Skeletal muscle tissue (tissue), 5 donors: ENCODE results near the gene HOXB9. TPM values are rescaled to one million over a fixed set of nuclear protein-coding genes. Genes with fewer than 3 reads are reported as not detected.

Experiments
- H3K27ac ChIP-seq: one replicate; pipeline ENCODE4 v1.7.0; 2013; ENCODE audit warnings: mild to moderate bottlenecking, low read depth, low read length, inconsistent platforms
- H3K27me3 ChIP-seq, 3 donors: one replicate each; pipeline ENCODE4 v1.7.0; 2013; ENCODE audit warnings: low read length in 3 of 3; ENCODE audit not compliant: control insufficient read depth in 3 of 3, insufficient read depth in 3 of 3
- H3K36me3 ChIP-seq, 3 donors: one replicate each; pipeline ENCODE4 v1.7.0; 2013; ENCODE audit warnings: low read length in 3 of 3; ENCODE audit not compliant: control insufficient read depth in 3 of 3, insufficient read depth in 3 of 3
- H3K4me1 ChIP-seq, 3 donors: one replicate each; pipeline ENCODE4 v1.7.0; 2013; ENCODE audit warnings: low read length in 3 of 3, mild to moderate bottlenecking in 3 of 3; ENCODE audit not compliant: control insufficient read depth in 3 of 3, insufficient read depth in 3 of 3
- H3K4me3 ChIP-seq, 3 donors: one replicate each; pipeline ENCODE4 v1.7.0; 2013; ENCODE audit warnings: low read length in 3 of 3
- H3K9ac ChIP-seq, 3 donors: one replicate each; pipeline ENCODE4 v1.7.0; 2013; ENCODE audit warnings: low read length in 3 of 3, mild to moderate bottlenecking in 3 of 3, moderate library complexity in 2 of 3, low read depth in 1 of 3
- H3K9me3 ChIP-seq, 3 donors: one replicate each; pipeline ENCODE4 v1.7.0; 2013; ENCODE audit warnings: low read length in 3 of 3; ENCODE audit not compliant: control insufficient read depth in 3 of 3
- small RNA-seq: library from RNA; depleted of rRNA; stranded (forward); fragments of <200 nt; gene quantifications from one replicate; pipeline ENCODE3, GENCODE V24; 2014
- total RNA-seq: library from RNA; depleted of rRNA; stranded (reverse); fragments of >200 nt; gene quantifications from one replicate; pipeline ENCODE4 v1.2.3, GENCODE V29; 2014
- donor health status: Osteomylitis.

HOXB9 gene
- total RNA-seq, 1 donor from 2014 or later, result not detected

DNA sequence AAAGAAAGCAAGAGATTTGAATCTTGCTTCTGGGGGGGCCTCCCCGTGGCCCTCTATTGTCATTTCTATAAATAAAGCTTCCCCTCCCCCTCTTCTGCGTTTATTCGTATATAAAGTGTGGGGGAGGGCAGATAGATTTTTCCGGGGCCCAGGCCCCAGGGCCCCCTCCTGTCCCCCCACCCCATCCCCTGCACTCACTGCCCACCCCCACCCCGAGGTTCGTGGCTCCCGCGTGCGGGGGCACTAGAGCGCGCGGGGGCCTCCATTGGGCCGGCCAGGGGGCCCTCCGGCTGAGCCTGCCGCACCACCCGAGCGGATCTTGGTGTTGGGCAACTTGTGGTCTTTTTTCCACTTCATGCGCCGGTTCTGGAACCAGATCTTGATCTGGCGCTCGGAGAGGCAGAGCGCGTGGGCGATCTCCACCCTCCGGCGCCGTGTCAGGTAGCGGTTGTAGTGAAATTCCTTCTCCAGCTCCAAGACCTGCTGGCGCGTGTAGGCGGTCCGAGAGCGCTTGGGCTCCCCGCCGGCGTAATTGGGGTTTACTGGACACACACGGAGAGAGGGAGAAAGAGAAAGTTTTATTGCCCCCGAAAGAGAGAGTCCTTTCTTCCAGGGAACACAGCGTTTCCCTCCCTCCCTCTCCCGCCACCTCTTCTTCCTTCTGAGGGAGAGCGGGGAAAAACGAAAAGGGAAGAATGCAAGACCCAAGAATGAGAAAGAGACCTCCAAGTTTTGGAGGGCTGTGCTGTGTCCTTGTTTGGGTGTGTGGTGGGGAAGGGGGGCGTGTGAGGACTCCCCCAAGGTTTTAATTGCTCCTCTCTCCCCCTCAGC is 49.5 kb downstream of the HOXB9 start:
- Histone ChIP-seq H3K4me3 (peak overlapping the region; percentile 6 to 68 (median 11)), H3K9ac (no peak overlapping the region), H3K27me3 (peaks cover 42 to 88% (median 84%) of the 10 kb centered on the region in 3 donors), H3K36me3 (no peaks in the 10 kb centered on the region), H3K9me3 (no peaks in the 10 kb centered on the region), H3K4me1 (peaks cover 11 to 19% (median 19%) of the 10 kb centered on the region in 3 donors), H3K27ac (peak overlapping the region; percentile 40)

DNA sequence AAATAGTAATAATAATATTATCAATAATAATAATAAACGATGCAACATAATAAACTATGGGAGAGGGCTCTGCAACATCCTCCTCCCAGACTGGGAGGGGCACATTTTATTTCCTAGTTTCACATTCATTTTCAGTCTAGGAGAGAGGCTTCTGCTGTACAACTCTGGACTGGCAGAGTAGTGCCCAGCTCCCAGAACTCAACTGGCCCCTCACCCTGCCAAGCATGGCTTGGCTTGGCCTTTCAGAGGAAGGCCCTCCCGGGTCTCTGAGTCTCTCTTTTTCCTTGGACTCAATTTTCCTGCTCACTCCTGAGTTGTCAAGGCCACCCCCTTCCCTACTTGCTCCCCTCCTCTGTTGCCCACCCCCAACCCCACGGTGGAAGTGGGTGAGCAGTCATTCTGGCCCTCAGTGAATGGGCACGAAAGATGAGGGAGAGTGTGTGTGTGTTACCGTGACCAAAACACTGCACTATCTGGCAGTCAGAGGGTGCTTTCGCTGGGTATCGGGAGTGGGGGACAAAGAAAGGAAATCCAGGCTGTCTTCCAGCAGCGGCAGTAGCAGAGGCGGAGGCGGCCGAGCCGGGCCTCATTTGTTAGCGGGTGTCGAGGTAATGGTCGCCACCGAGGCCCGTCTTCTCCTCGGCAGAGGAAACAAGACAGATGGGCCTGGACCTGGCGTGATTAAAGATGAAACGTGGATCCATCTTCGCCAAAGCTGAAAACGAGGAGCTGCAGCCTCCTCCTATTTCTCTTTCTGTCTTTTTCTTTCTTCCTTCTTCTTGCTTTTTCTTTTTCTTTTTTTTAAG is 50.3 kb downstream of the HOXB9 start:
- Histone ChIP-seq H3K36me3 (no peaks in the 10 kb centered on the region), H3K27ac (peak overlapping the region; percentile 36), H3K9ac (no peak overlapping the region), H3K4me3 (peak overlapping the region in 1 of 3 donors; percentile 29), H3K9me3 (no peaks in the 10 kb centered on the region), H3K27me3 (peaks cover 34 to 88% (median 83%) of the 10 kb centered on the region in 3 donors), H3K4me1 (peaks cover 12 to 19% (median 19%) of the 10 kb centered on the region in 3 donors)

DNA sequence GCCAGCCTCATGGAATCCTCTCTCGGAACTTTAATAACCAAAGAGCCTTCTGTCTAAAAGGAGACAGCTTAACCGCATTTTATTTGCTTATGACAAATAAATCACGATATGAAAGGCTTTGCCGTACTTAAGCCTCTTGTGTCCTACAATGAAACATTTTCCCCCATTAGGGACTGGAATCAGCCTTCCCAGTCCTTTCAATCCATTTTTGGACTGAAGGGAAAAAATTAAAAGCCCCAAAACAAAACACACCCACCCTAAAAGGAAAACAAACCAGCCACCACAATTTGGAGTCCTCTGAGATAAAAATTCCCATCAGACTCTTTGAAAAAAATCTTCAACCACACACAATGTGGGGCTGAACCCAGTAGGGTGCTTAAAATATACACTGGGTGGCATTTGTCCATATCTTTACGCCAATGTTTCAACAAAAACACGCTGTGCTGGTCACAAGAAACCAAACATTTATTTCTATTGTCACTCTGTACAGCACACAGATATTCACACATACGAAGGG is 51.0 kb downstream of the HOXB9 start:
- peaks cover 29 to 88% (median 82%) of the 10 kb centered on the region in 3 donors for H3K27me3 ChIP-seq
- no peak overlapping the region for H3K9ac ChIP-seq
- no peaks in the 10 kb centered on the region for H3K9me3 ChIP-seq
- no peaks in the 10 kb centered on the region for H3K36me3 ChIP-seq
- no peak overlapping the region for H3K4me3 ChIP-seq
- peaks cover 12 to 21% (median 19%) of the 10 kb centered on the region in 3 donors for H3K4me1 ChIP-seq
- no peak overlapping the region for H3K27ac ChIP-seq

DNA sequence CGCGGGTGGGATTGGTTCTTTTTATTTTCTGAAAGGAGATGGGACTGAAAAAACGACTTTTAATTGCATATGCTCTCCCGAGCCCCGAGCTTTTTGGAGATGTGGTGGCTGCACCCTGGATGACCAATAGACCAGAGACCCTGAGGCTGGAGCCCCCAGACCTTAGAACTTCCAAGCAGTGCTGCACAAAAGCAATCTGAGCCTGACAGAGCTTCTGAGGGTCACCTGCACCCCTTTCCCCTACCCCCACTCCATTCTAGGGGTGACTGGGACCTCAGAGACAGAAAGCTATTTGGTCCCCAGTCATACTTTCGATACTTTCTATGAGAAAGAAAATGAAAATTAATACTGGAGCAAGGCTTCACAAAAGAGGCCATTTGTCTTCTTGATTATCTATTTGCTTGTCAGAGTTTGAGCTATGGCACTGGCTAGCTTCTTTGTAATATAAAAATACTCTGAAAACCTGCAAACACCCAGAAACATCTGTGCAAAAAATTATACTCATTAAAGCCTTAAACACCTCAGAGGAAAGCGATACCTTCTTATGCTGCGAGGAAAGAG is 51.6 kb downstream of the HOXB9 start:
- H3K4me1 ChIP-seq, result peaks cover 12 to 21% (median 19%) of the 10 kb centered on the region in 3 donors
- H3K9me3 ChIP-seq, result no peaks in the 10 kb centered on the region
- H3K4me3 ChIP-seq, result no peak overlapping the region
- H3K9ac ChIP-seq, result no peak overlapping the region
- H3K27me3 ChIP-seq, result peaks cover 27 to 89% (median 81%) of the 10 kb centered on the region in 3 donors
- no peaks in the 10 kb centered on the region for H3K36me3 ChIP-seq
- H3K27ac ChIP-seq, result no peak overlapping the region

DNA sequence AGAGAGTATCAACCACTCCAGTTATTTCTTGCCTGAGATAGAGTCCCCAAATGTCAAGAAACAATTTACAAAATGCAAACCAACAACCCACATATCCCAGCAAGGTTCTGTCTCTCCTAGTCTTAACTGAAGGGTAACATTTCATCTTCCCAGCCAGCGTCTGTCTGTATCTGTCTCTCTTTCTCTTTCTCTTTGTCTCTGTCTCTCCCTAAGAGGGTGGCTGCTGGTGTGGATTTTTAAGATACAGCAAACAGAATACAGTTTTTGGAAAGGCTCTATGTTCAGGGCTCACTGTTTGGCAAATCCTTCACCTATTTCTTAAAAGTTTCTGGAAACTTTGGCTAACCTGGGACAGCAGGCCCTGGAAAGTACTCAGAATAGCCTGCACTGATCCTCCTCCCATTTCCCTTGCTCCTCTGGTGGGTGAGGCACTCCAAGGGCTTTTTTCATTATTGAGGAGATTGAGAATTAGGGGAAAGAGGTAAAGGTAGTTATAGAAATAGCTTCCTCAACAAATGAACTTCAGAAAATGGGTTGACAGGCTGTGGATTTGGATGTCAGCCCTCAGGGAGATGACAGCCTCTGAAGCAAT is 54.2 kb downstream of the HOXB9 start:
- Histone ChIP-seq H3K4me1 (peaks cover 12 to 16% (median 14%) of the 10 kb centered on the region in 3 donors), H3K27ac (no peak overlapping the region), H3K36me3 (no peaks in the 10 kb centered on the region), H3K9ac (no peak overlapping the region), H3K27me3 (peaks cover 15 to 94% (median 87%) of the 10 kb centered on the region in 3 donors), H3K9me3 (no peaks in the 10 kb centered on the region), H3K4me3 (no peak overlapping the region)

Small RNA genes lying within 50 kb of the gene (small RNA-seq; reads per million reads assigned to genes)
- 0.86 reads per million, percentile 75 among the genes with 10 or more reads in this experiment for gene MIR196A1

Other genes with a start within 250 kb of the HOXB9 start
- 1.0 TPM for gene SKAP1, start 196.1 kb downstream of the HOXB9 start, total RNA-seq
- gene HOXB1, start 95.3 kb downstream of the HOXB9 start, total RNA-seq, result not detected
- 3.1 TPM for gene HOXB2, start 81.2 kb downstream of the HOXB9 start, total RNA-seq
- 1.0 TPM for gene HOXB4, start 48.0 kb downstream of the HOXB9 start, total RNA-seq
- 4.2 TPM for gene HOXB3, start 36.1 kb downstream of the HOXB9 start, total RNA-seq
- not detected for gene HOXB5, start 32.6 kb downstream of the HOXB9 start, total RNA-seq
- gene HOXB6, start 21.4 kb downstream of the HOXB9 start, total RNA-seq, result not detected
- 1.0 TPM for gene HOXB7, start 15.3 kb downstream of the HOXB9 start, total RNA-seq
- not detected for gene HOXB8, start 11.1 kb downstream of the HOXB9 start, total RNA-seq
- gene PRAC1, start 96.2 kb upstream of the HOXB9 start, total RNA-seq, result not detected
- not detected for gene PRAC2, start 96.8 kb upstream of the HOXB9 start, total RNA-seq
- gene HOXB13, start 102.4 kb upstream of the HOXB9 start, total RNA-seq, result not detected
- not detected for gene TTLL6, start 190.9 kb upstream of the HOXB9 start, total RNA-seq
- gene CALCOCO2, start 204.7 kb upstream of the HOXB9 start, total RNA-seq, result 29.2 TPM